Measurements from ENCODE around the gene C1orf56. TPM values are rescaled to one million over a fixed set of nuclear protein-coding genes. Genes with fewer than 3 reads are reported as not detected.

C1orf56 gene
- total and polyA plus RNA-seq, 2 of the 13 experiments (the other 11 are each of a cell fraction or from before 2014, with no cell fraction given) = 1.5 to 3.2 TPM

DNA sequence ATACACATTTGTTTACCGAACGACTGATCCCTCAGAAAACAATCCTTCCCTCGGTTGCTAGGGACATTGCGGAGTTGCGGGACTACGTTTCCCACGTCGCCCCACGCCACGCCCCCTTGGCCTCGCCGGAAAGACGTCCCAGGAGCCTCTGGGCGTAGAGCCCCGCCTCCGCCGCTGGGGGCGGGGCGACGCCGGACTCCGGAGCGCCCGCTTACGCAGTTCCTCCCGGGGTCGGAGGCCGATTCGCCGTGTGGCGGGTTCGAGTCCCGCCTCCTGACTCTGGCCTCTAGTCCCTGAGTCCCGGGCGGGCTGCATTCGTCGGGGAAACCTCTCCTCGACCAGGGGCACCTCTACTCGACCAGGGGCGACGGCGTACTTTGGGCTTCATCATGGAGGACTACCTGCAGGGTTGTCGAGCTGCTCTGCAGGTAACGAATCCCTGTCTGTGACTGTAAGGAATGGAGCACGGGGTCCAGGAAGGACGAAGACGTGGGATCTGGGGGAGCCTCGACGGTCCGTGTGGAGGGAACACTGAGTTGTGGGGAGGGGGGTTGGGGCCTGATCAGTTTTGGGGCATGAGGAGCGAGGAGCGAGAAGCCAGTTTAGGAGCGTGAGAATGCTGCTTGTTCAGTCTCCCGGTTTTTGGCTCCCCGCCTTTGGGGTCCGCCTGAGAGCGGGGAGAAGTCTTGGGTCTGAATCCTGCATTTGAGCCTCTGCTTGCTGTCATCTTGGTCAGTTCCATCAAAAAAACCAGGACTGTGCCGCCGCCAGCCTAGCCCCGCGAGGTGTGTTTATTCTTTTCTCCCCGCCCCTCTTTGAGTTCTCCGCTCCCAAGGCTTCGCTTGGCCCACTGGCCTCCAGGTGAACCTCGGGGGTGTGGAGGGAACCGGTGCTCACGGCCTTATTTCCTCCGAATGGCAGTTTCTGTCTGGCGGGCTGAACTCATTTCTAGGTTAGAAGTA is 39.0 kb upstream of the C1orf56 start, which contains the start of gene PRUNE1 (continued):
- no peak for TF ChIP-seq RELA (CRISPR knock-in tag; IDR thresholded peaks at IDR 0.05)
- no peak for TF ChIP-seq REXO4 (CRISPR knock-in tag; IDR thresholded peaks at IDR 0.05; ENCODE audit: borderline replicate concordance)
- TF ChIP-seq SMC3 (IDR thresholded peaks at IDR 0.05; ENCODE audit: low read length) = no peak
- TF ChIP-seq ETV6 (CRISPR knock-in tag; conservative IDR thresholded peaks at IDR 0.05) = no peak
- peak; percentile 48; the same call in 1 of the 2 replicates for TF ChIP-seq EEA1 (CRISPR knock-in tag; IDR thresholded peaks at IDR 0.05; ENCODE audit: borderline replicate concordance)
- TF ChIP-seq, protein P1, sequence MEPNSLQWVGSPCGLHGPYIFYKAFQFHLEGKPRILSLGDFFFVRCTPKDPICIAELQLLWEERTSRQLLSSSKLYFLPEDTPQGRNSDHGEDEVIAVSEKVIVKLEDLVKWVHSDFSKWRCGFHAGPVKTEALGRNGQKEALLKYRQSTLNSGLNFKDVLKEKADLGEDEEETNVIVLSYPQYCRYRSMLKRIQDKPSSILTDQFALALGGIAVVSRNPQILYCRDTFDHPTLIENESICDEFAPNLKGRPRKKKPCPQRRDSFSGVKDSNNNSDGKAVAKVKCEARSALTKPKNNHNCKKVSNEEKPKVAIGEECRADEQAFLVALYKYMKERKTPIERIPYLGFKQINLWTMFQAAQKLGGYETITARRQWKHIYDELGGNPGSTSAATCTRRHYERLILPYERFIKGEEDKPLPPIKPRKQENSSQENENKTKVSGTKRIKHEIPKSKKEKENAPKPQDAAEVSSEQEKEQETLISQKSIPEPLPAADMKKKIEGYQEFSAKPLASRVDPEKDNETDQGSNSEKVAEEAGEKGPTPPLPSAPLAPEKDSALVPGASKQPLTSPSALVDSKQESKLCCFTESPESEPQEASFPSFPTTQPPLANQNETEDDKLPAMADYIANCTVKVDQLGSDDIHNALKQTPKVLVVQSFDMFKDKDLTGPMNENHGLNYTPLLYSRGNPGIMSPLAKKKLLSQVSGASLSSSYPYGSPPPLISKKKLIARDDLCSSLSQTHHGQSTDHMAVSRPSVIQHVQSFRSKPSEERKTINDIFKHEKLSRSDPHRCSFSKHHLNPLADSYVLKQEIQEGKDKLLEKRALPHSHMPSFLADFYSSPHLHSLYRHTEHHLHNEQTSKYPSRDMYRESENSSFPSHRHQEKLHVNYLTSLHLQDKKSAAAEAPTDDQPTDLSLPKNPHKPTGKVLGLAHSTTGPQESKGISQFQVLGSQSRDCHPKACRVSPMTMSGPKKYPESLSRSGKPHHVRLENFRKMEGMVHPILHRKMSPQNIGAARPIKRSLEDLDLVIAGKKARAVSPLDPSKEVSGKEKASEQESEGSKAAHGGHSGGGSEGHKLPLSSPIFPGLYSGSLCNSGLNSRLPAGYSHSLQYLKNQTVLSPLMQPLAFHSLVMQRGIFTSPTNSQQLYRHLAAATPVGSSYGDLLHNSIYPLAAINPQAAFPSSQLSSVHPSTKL (CRISPR knock-in tag; IDR thresholded peaks at IDR 0.05) = 0 out of 2 replicates have a peak, but pooled peaks have one; percentile 7
- no peak for TF ChIP-seq KAT2B (IDR thresholded peaks at IDR 0.05; ENCODE audit: borderline replicate concordance, low read depth, low read length)
- TF ChIP-seq PCBP1 (IDR thresholded peaks at IDR 0.05; ENCODE audit: borderline replicate concordance, low read depth, low read length) = no peak
- no peak for TF ChIP-seq ZNF34 (CRISPR knock-in tag; IDR thresholded peaks at IDR 0.05; ENCODE audit: borderline replicate concordance)
- TF ChIP-seq ZNF12 (CRISPR knock-in tag; IDR thresholded peaks at IDR 0.05) = no peak
- no peak for TF ChIP-seq RBAK (CRISPR knock-in tag; IDR thresholded peaks at IDR 0.05)
- no peak for TF ChIP-seq ZNF775 (CRISPR knock-in tag; IDR thresholded peaks at IDR 0.05; ENCODE audit: borderline replicate concordance)
- no peak for TF ChIP-seq ZNF703 (CRISPR knock-in tag; IDR thresholded peaks at IDR 0.05; ENCODE audit: borderline replicate concordance)
- no peak for TF ChIP-seq RARG (CRISPR knock-in tag; IDR thresholded peaks at IDR 0.05; ENCODE audit: low read depth)
- TF ChIP-seq, protein P2, sequence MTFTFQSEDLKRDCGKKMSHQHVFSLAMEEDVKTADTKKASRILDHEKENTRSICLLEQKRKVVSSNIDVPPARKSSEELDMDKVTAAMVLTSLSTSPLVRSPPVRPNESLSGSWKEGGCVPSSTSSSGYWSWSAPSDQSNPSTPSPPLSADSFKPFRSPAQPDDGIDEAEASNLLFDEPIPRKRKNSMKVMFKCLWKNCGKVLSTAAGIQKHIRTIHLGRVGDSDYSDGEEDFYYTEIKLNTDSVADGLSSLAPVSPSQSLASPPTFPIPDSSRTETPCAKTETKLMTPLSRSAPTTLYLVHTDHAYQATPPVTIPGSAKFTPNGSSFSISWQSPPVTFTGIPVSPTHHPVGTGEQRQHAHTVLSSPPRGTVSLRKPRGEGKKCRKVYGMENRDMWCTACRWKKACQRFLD (CRISPR knock-in tag; IDR thresholded peaks at IDR 0.05; ENCODE audit: borderline replicate concordance) = no peak
- TF ChIP-seq, protein P3, sequence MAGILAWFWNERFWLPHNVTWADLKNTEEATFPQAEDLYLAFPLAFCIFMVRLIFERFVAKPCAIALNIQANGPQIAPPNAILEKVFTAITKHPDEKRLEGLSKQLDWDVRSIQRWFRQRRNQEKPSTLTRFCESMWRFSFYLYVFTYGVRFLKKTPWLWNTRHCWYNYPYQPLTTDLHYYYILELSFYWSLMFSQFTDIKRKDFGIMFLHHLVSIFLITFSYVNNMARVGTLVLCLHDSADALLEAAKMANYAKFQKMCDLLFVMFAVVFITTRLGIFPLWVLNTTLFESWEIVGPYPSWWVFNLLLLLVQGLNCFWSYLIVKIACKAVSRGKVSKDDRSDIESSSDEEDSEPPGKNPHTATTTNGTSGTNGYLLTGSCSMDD (CRISPR knock-in tag; IDR thresholded peaks at IDR 0.05) = no peak
- no peak for TF ChIP-seq ZNF331 (CRISPR knock-in tag; IDR thresholded peaks at IDR 0.05)
- 0 out of 2 replicates have a peak, but pooled peaks have one; percentile 15 for TF ChIP-seq ISX (CRISPR knock-in tag; conservative IDR thresholded peaks at IDR 0.05)
- TF ChIP-seq NPAS2 (CRISPR knock-in tag; IDR thresholded peaks at IDR 0.05; ENCODE audit: borderline replicate concordance) = 0 out of 2 replicates have a peak, but pooled peaks have one; percentile 42
- no peak for TF ChIP-seq ZNF558 (CRISPR knock-in tag; IDR thresholded peaks at IDR 0.05; ENCODE audit: borderline replicate concordance)
